Fibroblast of lung (primary cell): ENCODE measurements around the gene RHBDF2.

Experiments
- CTCF ChIP-seq, 2 donors: IDR thresholded peaks in 1 of 2; conservative IDR thresholded peaks in 1 of 2; 1 replicate in 1 of 2; 2 replicates in 1 of 2; pipeline ENCODE4 v1.5.1; 2011 to 2012; ENCODE audit warnings: low read length in 2 of 2, control low read depth in 1 of 2, inconsistent platforms in 1 of 2, low read depth in 1 of 2, mild to moderate bottlenecking in 1 of 2
- EZH2 ChIP-seq: IDR thresholded peaks from 2 replicates; pipeline ENCODE4 v1.5.1; 2012; ENCODE audit warnings: low read length, control low read depth, mild to moderate bottlenecking; ENCODE audit errors: missing control alignments

GRCh38 chr17:76472726-76473125 lies 28.5 kb downstream of the RHBDF2 start:
- TF ChIP-seq CTCF (conservative IDR thresholded peaks at IDR 0.05 in 1 of 2, IDR thresholded peaks at IDR 0.05 in 1 of 2; ENCODE audit: low read depth in 1 of 2, low read length in 2 of 2) (no peak), EZH2 (no peak)
